ENCODE data around the gene TRIM54. TPM values are rescaled to one million over a fixed set of nuclear protein-coding genes. Genes with fewer than 3 reads are reported as not detected.

TRIM54 gene
- total RNA-seq, 1 experiment from 2014 or later, result 0.99 TPM

GRCh38 chr2:27258051-27258450 is 24.2 kb upstream of the TRIM54 start:
- BruUV-seq (replicated peaks), result no TSS peak
- peaks cover 2% of the 10 kb centered on the region for H3K36me3 Mint-ChIP-seq (ENCODE audit: insufficient read depth, unreplicated experiment)
- H3K4me3 Mint-ChIP-seq (ENCODE audit: low read depth, unreplicated experiment), result no peak overlapping the region
- no peak for DNase-seq
- CTCF ChIA-PET, result no interaction called here
- H3K27ac Mint-ChIP-seq (ENCODE audit: unreplicated experiment), result no peak overlapping the region
- no peak for TF ChIP-seq CTCF (IDR thresholded peaks at IDR 0.05; ENCODE audit: unreplicated experiment)
- peaks cover 1% of the 10 kb centered on the region for H3K4me1 Mint-ChIP-seq (ENCODE audit: low read depth, unreplicated experiment)
- intact Hi-C loops (cut with micrococcal nuclease; ENCODE audit: unreplicated experiment), result no loop called here
- peaks cover 82% of the 10 kb centered on the region for H3K27me3 Mint-ChIP-seq (ENCODE audit: unreplicated experiment)
- no peaks in the 10 kb centered on the region for H3K9me3 Mint-ChIP-seq (ENCODE audit: low read depth, unreplicated experiment)

- CTCF ChIA-PET, result interaction anchor here (2.0 kb wide), 1 partner anchor 19 kb away, joined by 9 read pairs; no protein-coding TSS in a partner anchor
- Mint-ChIP-seq H3K9me3 (ENCODE audit: low read depth, unreplicated experiment) (no peaks in the 10 kb centered on the region), H3K36me3 (ENCODE audit: insufficient read depth, unreplicated experiment) (peaks cover 12% of the 10 kb centered on the region), H3K4me1 (ENCODE audit: low read depth, unreplicated experiment) (peaks cover 7% of the 10 kb centered on the region), H3K27me3 (ENCODE audit: unreplicated experiment) (peaks cover 56% of the 10 kb centered on the region), H3K4me3 (ENCODE audit: low read depth, unreplicated experiment) (peak overlapping the region; percentile 0), H3K27ac (ENCODE audit: unreplicated experiment) (no peak overlapping the region)
- DNase-seq, result no peak
- TF ChIP-seq CTCF (IDR thresholded peaks at IDR 0.05; ENCODE audit: unreplicated experiment), result no peak
- BruUV-seq (replicated peaks), result no TSS peak
- intact Hi-C loops (cut with micrococcal nuclease; ENCODE audit: unreplicated experiment), result no loop called here
Measured at GRCh38 chr2:27261241-27261925, 20.8 kb upstream of the TRIM54 start.

GRCh38 chr2:27261926-27262298 is 20.3 kb upstream of the TRIM54 start:
- H3K9me3 Mint-ChIP-seq (ENCODE audit: low read depth, unreplicated experiment), result no peaks in the 10 kb centered on the region
- H3K27me3 Mint-ChIP-seq (ENCODE audit: unreplicated experiment), result peaks cover 51% of the 10 kb centered on the region
- intact Hi-C loops (cut with micrococcal nuclease; ENCODE audit: unreplicated experiment), result no loop called here
- no peak for DNase-seq
- TF ChIP-seq CTCF (IDR thresholded peaks at IDR 0.05; ENCODE audit: unreplicated experiment), result no peak
- no peak overlapping the region for H3K27ac Mint-ChIP-seq (ENCODE audit: unreplicated experiment)
- BruUV-seq (replicated peaks), result no TSS peak
- CTCF ChIA-PET, result interaction anchor here (2.0 kb wide), 1 partner anchor 18 kb away, joined by 9 read pairs; no protein-coding TSS in a partner anchor
- peak overlapping the region; percentile 0 for H3K4me3 Mint-ChIP-seq (ENCODE audit: low read depth, unreplicated experiment)
- H3K4me1 Mint-ChIP-seq (ENCODE audit: low read depth, unreplicated experiment), result peaks cover 7% of the 10 kb centered on the region
- peaks cover 12% of the 10 kb centered on the region for H3K36me3 Mint-ChIP-seq (ENCODE audit: insufficient read depth, unreplicated experiment)

- CTCF ChIA-PET, result interaction anchor here (0.9 to 2.0 kb wide), 2 partner anchors 17 to 31 kb away, joined by 4 to 9 read pairs; no protein-coding TSS in a partner anchor
- H3K36me3 Mint-ChIP-seq (ENCODE audit: insufficient read depth, unreplicated experiment), result peaks cover 12% of the 10 kb centered on the region
- H3K4me1 Mint-ChIP-seq (ENCODE audit: low read depth, unreplicated experiment), result peaks cover 7% of the 10 kb centered on the region
- H3K27ac Mint-ChIP-seq (ENCODE audit: unreplicated experiment), result no peak within 1 kb of the TSS
- peak; percentile 53 for DNase-seq
- BruUV-seq (replicated peaks), result no TSS peak
- no peaks in the 10 kb centered on the region for H3K9me3 Mint-ChIP-seq (ENCODE audit: low read depth, unreplicated experiment)
- peaks cover 43% of the 10 kb centered on the region for H3K27me3 Mint-ChIP-seq (ENCODE audit: unreplicated experiment)
- H3K4me3 Mint-ChIP-seq (ENCODE audit: low read depth, unreplicated experiment), result peak within 1 kb of the TSS; percentile 67
- no peak for TF ChIP-seq CTCF (IDR thresholded peaks at IDR 0.05; ENCODE audit: unreplicated experiment)
- intact Hi-C loops (cut with micrococcal nuclease; ENCODE audit: unreplicated experiment), result no loop called here
Measured at GRCh38 chr2:27262379-27263286, 19.6 kb upstream of the TRIM54 start, which contains the start of gene SLC30A3. Gene SLC30A3 (minus strand): TSS chr2:27263047. CDS start chr2:27262906, 141 bp downstream.

Measured in Calu3 (cell line).